HG03520 (cell line): Measurements from ENCODE around the gene ACADS.
"Not testable (repeated sequence)": the region's sequence is repeated elsewhere in the genome, so short reads cannot be mapped to it uniquely, and the experiment has no call there.

Experiments used
- ATAC-seq: cut with Tn5 transposase; IDR thresholded peaks from one replicate; pipeline ENCODE4 v1.9.1; 2021; ENCODE audit warnings: mild to moderate bottlenecking, moderate library complexity; ENCODE audit not compliant: unreplicated experiment

The ACADS gene

GRCh38 chr12:120725151-120725658 is 421 bp upstream of the ACADS start:
- no peak for ATAC-seq

- no peak for ATAC-seq
Observed at GRCh38 chr12:120726510-120726793, 826 bp downstream of the ACADS start.

- no peak for ATAC-seq
Observed at GRCh38 chr12:120726961-120727360, 1.3 kb downstream of the ACADS start.

- not testable (repeated sequence) for ATAC-seq
Observed at GRCh38 chr12:120732198-120732597, 6.6 kb downstream of the ACADS start.

GRCh38 chr12:120733574-120733973 is 7.9 kb downstream of the ACADS start:
- no peak for ATAC-seq

- ATAC-seq: no peak
Observed at GRCh38 chr12:120734210-120734609, 8.6 kb downstream of the ACADS start.

GRCh38 chr12:120735181-120735580 is 9.6 kb downstream of the ACADS start:
- ATAC-seq: no peak

- no peak for ATAC-seq
Observed at GRCh38 chr12:120736404-120737331, 11.0 kb downstream of the ACADS start.

- ATAC-seq: no peak
Observed at GRCh38 chr12:120737557-120738251, 12.1 kb downstream of the ACADS start.

GRCh38 chr12:120738252-120739030 is 12.8 kb downstream of the ACADS start:
- no peak for ATAC-seq

GRCh38 chr12:120739031-120739762 is 13.6 kb downstream of the ACADS start:
- ATAC-seq: no peak

- ATAC-seq: no peak
Observed at GRCh38 chr12:120739821-120740613, 14.4 kb downstream of the ACADS start.

- no peak for ATAC-seq
Observed at GRCh38 chr12:120740871-120741270, 15.2 kb downstream of the ACADS start.

- ATAC-seq: no peak
Observed at GRCh38 chr12:120741476-120742421, 16.1 kb downstream of the ACADS start.

GRCh38 chr12:120744922-120745493 is 19.4 kb downstream of the ACADS start:
- no peak for ATAC-seq

GRCh38 chr12:120748242-120748641 is 22.6 kb downstream of the ACADS start:
- no peak for ATAC-seq

- no peak for ATAC-seq
Observed at GRCh38 chr12:120749256-120749655, 23.6 kb downstream of the ACADS start.

- ATAC-seq: no peak
Observed at GRCh38 chr12:120750806-120751205, 25.2 kb downstream of the ACADS start.
